GM12891 (cell line): Measurements from ENCODE around the gene ACOX2.

ENCODE experiments used
- POLR2A ChIP-seq: IDR thresholded peaks from 2 replicates; pipeline ENCODE4 v1.6.1; 2011; ENCODE audit warnings: low read depth, low read length, control low read depth
- POLR2AphosphoS5 ChIP-seq: IDR thresholded peaks from 2 replicates; pipeline ENCODE4 v1.6.1; 2011; ENCODE audit warnings: low read depth, low read length, control low read depth
- TAF1 ChIP-seq: IDR thresholded peaks from 2 replicates; pipeline ENCODE4 v1.6.1; 2011; ENCODE audit warnings: low read depth, low read length, control low read depth

- TF ChIP-seq POLR2AphosphoS5 (no peak), POLR2A (no peak), TAF1 (no peak)
These were observed 62.6 kb downstream of the ACOX2 start for GRCh38 chr3:58474348-58474911.
